Measurements from ENCODE around the gene TUSC2.

The TUSC2 gene

DNA sequence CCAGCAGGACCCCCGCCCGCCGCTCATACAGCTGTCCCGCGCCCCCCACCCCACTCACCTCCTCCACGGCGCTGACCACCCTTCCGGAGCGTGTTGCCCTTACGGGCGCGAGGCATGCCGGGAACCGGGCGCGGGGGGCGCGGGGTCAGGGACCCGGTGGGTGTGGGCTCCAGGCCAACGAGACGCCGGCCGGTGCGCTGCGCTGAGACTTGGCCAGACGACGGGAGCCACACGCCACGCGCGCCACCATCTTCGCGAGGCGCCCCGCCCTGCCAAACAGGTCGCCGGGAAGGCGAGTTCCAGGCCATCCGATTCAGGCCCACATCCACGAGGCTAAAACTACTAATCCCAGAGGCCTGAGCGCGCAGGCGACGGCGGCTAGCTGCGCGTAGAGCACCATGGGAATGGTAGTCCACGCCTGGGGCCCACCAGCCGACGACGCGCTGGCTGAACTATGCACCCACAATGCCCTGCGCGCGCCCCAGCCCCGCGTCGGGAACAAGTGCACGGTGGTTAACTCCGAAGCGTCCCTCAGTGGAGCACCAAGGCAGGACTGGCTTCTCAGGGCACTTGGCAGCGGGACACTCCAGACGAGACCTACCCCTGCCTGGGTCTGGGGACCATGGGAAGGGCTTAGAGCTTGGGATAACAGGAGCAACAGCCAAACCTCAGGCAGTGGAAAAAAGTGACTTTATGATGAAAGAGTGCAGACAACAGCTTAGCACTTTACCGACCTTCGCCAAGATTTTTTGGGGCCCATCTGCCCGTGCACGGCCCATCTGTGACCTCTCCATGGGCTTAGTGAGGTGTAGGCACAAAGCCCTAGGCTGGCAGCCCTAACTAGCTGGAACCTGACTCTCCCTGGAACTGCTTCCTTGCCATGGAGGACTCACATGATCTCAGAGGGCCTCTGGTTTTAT lies 35.6 kb downstream of the TUSC2 start, which contains the start of gene IFRD2 (continued):
- TF ChIP-seq ZNF513 (tag by site-specific recombination; IDR thresholded peaks at IDR 0.05) (no peak), ZNF302 (tag by site-specific recombination; IDR thresholded peaks at IDR 0.05; ENCODE audit: low read depth) (no peak), ZBTB26 (tag by site-specific recombination; optimal IDR thresholded peaks at IDR 0.05) (peak; percentile 99), ZFP69B (tag by site-specific recombination; IDR thresholded peaks at IDR 0.05) (peak; percentile 96), ZNF623 (tag by site-specific recombination; IDR thresholded peaks at IDR 0.05) (no peak), WT1 (tag by site-specific recombination; IDR thresholded peaks at IDR 0.05) (no peak), ZNF223 (tag by site-specific recombination; IDR thresholded peaks at IDR 0.05) (no peak), ZNF777 (tag by site-specific recombination; IDR thresholded peaks at IDR 0.05; ENCODE audit: borderline replicate concordance) (no peak), ZBTB8A (tag by site-specific recombination; IDR thresholded peaks at IDR 0.05) (0 out of 2 replicates have a peak, but pooled peaks have one; percentile 38), ZNF398 (tag by site-specific recombination; IDR thresholded peaks at IDR 0.05) (no peak), GLIS1 (tag by site-specific recombination; IDR thresholded peaks at IDR 0.05) (peak; percentile 41; the same call in 1 of the 2 replicates), YY1 (tag by site-specific recombination; IDR thresholded peaks at IDR 0.05) (peak; percentile 96), ZNF146 (tag by site-specific recombination; IDR thresholded peaks at IDR 0.05) (no peak), ZNF133 (tag by site-specific recombination; IDR thresholded peaks at IDR 0.05) (no peak), ZBTB21 (tag by site-specific recombination; IDR thresholded peaks at IDR 0.05) (no peak), ZNF394 (tag by site-specific recombination; IDR thresholded peaks at IDR 0.05; ENCODE audit: borderline replicate concordance) (no peak), ZNF426 (tag by site-specific recombination; IDR thresholded peaks at IDR 0.05) (no peak), ZNF621 (tag by site-specific recombination; IDR thresholded peaks at IDR 0.05) (no peak), ZNF148 (tag by site-specific recombination; IDR thresholded peaks at IDR 0.05; ENCODE audit: borderline replicate concordance) (no peak), KLF1 (tag by site-specific recombination; IDR thresholded peaks at IDR 0.05) (peak; percentile 94), FEZF1 (tag by site-specific recombination; IDR thresholded peaks at IDR 0.05) (no peak), ZNF266 (tag by site-specific recombination; IDR thresholded peaks at IDR 0.05; ENCODE audit: low read depth) (no peak), ZNF311 (tag by site-specific recombination; IDR thresholded peaks at IDR 0.05; ENCODE audit: borderline replicate concordance) (no peak)
- TF ChIP-seq, protein P1, sequence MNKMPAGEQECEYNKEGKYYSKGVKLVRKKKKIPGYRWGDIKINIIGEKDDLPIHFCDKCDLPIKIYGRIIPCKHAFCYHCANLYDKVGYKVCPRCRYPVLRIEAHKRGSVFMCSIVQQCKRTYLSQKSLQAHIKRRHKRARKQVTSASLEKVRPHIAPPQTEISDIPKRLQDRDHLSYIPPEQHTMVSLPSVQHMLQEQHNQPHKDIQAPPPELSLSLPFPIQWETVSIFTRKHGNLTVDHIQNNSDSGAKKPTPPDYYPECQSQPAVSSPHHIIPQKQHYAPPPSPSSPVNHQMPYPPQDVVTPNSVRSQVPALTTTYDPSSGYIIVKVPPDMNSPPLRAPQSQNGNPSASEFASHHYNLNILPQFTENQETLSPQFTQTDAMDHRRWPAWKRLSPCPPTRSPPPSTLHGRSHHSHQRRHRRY (tag by site-specific recombination; IDR thresholded peaks at IDR 0.05) = no peak
- TF ChIP-seq, protein P2, sequence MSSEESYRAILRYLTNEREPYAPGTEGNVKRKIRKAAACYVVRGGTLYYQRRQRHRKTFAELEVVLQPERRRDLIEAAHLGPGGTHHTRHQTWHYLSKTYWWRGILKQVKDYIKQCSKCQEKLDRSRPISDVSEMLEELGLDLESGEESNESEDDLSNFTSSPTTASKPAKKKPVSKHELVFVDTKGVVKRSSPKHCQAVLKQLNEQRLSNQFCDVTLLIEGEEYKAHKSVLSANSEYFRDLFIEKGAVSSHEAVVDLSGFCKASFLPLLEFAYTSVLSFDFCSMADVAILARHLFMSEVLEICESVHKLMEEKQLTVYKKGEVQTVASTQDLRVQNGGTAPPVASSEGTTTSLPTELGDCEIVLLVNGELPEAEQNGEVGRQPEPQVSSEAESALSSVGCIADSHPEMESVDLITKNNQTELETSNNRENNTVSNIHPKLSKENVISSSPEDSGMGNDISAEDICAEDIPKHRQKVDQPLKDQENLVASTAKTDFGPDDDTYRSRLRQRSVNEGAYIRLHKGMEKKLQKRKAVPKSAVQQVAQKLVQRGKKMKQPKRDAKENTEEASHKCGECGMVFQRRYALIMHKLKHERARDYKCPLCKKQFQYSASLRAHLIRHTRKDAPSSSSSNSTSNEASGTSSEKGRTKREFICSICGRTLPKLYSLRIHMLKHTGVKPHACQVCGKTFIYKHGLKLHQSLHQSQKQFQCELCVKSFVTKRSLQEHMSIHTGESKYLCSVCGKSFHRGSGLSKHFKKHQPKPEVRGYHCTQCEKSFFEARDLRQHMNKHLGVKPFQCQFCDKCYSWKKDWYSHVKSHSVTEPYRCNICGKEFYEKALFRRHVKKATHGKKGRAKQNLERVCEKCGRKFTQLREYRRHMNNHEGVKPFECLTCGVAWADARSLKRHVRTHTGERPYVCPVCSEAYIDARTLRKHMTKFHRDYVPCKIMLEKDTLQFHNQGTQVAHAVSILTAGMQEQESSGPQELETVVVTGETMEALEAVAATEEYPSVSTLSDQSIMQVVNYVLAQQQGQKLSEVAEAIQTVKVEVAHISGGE (tag by site-specific recombination; conservative IDR thresholded peaks at IDR 0.05; ENCODE audit: low read depth) = peak; percentile 76
- TF ChIP-seq, protein P3, sequence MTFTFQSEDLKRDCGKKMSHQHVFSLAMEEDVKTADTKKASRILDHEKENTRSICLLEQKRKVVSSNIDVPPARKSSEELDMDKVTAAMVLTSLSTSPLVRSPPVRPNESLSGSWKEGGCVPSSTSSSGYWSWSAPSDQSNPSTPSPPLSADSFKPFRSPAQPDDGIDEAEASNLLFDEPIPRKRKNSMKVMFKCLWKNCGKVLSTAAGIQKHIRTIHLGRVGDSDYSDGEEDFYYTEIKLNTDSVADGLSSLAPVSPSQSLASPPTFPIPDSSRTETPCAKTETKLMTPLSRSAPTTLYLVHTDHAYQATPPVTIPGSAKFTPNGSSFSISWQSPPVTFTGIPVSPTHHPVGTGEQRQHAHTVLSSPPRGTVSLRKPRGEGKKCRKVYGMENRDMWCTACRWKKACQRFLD (tag by site-specific recombination; IDR thresholded peaks at IDR 0.05) = peak; percentile 99
